Activated CD4-positive, alpha-beta T cell treated with anti-CD3 and anti-CD28 coated beads for 48 hours (primary cell): ENCODE results near the gene SP140L.
"Not testable (repeated sequence)": the region's sequence is repeated elsewhere in the genome, so short reads cannot be mapped to it uniquely, and the experiment has no call there.

Experiments used
- DNase-seq: peaks from one replicate; pipeline ENCODE4 v3.0.0-alpha.2; 2020

Gene SP140L

DNA sequence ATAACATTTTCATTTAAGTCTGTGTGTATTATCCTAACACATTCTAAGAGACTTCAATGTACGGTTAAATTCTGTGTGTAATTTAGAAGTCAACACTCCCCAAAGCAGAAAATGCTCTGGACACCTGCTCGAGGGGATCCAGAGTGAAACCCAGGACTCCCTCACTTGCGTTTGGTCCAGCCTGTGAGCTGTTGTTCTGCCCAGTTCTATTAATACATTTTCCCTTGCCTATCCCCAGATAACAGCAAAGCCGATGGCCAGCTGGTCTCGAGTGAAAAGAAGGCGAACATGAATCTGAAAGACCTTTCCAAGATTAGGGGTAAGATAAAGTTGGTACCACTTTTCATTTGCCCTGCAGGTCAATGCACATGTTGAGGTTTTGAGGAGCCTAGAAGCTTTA lies 58.0 kb downstream of the SP140L start:
- no peak for DNase-seq

DNA sequence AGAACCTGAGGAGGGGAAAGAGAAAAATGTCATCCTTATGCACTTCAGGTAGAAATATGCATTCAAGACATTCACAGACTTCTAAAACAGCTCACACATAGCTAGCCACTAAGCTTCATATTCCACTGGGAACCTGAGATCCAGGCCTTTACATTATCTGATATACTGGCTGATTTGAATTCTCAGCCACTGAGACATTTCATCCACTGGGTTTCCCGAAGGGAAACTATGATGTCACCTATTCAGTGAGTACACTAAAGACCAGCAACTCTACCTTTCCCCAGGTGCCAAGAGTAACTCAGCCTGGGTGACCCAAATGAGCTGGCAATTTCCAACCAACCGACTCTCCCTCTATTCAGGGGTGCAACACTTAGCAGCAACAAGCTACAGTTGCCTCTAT lies 67.3 kb downstream of the SP140L start:
- DNase-seq = no peak

DNA sequence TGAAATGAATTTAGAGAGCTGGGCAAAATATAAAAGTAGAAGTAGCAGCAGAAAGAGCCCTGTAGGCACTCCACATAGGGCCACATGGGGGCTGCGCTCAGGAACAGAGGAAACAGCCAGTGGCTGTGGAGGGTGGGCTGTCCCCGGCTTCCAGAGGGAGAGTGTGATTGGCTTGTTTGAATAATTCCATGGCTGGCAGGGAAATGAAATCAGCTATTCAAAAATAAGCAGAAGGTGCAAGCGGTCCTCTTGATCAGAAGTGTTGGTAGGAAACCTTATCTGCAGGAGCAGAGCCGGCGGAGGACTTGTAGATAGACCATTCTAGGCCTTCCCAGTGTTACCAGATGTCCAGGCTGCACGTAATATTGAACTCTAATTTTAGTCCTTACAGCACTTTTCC lies 71.7 kb downstream of the SP140L start:
- not testable (repeated sequence) for DNase-seq

DNA sequence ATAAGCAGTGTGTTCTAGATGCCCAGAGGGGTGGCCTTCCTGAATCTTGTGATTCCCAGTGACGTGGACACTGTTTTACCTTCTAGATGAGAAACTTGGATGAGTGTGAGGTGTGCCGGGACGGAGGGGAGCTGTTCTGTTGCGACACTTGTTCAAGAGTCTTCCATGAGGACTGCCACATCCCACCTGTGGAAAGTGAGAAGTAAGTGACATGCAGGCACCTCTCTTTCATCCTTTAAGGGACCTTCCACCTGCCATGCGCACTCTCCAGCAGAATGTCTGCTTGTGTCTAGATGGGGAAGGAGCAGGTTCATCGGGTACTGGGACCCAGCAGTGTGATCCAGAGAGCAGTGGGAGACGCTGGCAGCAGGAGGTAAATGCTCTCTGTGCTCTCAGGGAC lies 73.0 kb downstream of the SP140L start:
- DNase-seq = no peak

DNA sequence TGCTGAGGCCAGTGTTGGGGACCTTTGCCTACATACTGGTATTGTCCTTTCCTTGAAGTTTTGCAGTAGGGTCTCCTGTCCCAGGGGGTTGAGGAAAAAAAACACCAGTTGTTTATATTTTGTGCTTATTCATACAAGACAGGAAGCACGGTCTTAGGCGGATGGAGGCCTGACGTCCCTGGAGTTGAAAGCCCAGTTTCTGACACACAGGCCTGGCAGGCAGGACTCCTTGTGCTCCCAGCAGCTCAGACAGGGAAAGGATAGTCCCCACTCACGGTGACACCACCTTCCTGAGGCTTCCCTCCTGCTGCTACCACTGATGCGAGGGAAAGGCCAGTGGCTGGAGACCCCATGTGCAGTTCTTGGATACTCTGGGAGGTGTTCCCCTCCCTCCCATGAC lies 73.5 kb downstream of the SP140L start:
- DNase-seq = no peak

DNA sequence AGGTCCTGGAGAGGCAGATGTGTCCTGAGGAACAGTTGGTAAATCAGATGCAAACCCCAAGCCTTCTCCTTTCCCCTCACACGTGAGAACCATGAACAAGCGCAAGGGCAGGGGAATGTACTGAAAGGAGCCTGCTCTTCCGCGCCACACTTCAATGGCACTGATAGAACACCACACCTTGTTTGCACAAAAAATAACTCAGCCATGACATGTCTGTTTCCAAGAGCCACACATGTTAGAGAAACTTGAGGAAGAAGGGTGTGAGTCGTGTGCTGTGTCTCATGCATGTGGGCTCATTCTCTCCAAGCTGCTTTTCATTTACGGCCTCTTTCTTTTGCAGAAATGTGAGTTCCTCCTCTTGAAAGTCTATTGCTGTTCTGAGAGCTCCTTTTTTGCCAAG lies 74.0 kb downstream of the SP140L start:
- not testable (repeated sequence) for DNase-seq

DNA sequence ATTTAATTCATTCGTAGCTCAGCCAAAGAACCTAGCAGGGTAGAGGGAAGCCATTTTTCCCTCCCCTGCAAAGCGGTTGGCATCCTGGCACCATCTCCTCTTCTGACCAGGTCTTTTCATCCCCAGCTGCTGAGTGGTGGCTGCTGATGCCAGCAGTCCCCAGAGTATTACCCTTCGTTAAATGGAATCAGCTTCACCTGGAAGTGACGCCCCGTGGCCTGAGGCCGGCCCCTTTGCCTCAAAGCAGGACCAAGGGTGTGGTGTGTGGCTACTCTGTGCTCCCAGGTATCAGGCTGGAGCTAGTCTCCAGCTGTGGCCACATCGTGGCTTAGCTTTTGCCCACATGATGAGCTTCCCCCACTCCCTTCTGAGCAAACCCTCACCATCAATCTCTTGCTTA lies 76.8 kb downstream of the SP140L start:
- DNase-seq = no peak

DNA sequence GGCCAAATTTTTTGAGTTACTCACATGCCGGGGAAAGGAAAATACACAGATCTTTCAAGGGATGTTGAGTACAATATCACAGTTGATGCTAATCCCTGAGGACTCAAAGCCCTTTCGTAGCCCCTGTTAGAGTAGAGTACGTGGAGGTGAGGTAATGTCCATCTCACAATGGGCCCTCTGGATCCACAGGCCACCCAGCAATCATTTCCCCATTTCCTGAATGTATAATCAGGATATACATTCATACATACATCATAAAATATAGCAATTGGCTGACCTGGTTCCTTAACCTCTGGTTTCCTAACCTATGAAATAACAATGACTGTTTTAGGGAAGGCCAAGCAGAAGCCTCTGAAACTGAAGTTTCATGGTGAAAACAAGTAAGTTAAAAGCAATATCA lies 78.8 kb downstream of the SP140L start:
- no peak for DNase-seq

DNA sequence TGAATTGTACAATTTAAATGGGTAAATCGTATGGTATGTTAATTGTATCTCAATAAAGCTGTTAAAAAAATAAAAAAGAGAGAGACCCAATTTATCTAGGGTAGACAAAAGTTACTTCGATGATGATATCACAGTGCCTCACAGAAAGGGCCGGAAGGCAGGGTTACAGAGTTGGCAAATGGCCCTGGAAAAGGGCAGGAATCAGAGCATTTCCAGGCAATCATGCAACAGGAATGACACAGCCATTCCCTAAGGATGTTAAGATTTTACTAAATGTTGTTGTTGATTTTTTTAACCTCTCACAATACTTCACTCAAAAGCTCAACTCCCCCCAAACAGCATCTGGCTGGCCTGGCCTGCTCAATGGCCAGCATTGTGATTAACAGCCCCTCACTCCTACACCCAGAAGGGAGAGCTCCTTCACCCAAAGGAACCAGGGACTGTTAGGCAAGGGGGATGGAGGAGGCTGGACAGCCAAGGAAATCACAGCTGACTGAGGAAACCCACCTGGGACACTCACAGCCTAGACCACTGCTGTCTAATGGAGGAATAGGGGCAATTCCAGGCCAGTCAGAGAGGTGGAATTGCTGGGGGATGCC lies 81.3 kb downstream of the SP140L start:
- DNase-seq = no peak

DNA sequence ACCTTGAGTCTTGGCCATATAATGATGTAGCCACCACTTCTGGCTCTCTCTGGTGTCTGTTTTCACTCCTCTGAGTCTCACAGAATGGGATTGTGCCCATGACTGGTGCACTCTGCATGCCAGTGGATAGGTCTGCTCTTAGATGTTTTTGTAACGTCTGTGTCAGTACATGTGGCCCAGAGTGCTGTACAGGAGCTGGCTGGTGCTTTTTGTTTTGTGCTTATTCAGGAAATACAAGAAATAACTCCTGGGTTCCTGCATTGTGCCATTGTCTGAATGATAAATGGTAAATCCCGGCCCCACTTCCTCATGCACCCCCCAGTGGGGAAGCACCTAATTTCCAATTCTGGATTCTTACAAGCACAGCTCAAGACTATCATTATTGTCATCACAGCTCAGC lies 82.3 kb downstream of the SP140L start:
- DNase-seq = not testable (repeated sequence)

DNA sequence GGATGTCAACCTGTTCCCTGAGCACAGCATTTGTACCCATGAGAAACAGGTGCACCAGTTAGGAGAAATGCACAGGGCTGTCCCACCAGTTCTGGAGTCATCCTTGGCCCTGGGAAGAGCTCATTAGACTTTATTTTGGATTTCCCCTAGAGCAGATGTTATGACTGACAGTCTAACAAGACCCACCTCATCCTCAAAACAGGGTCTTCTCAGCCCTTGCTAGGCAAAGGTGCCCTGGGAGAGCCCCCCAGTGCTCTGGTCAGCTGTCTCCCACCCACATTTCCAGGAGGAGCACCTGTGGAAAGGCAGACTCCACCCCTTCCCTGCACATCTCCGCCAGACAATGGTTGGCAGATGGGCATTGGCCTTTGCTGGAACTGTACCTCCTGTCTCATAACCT lies 83.3 kb downstream of the SP140L start:
- DNase-seq = no peak

DNA sequence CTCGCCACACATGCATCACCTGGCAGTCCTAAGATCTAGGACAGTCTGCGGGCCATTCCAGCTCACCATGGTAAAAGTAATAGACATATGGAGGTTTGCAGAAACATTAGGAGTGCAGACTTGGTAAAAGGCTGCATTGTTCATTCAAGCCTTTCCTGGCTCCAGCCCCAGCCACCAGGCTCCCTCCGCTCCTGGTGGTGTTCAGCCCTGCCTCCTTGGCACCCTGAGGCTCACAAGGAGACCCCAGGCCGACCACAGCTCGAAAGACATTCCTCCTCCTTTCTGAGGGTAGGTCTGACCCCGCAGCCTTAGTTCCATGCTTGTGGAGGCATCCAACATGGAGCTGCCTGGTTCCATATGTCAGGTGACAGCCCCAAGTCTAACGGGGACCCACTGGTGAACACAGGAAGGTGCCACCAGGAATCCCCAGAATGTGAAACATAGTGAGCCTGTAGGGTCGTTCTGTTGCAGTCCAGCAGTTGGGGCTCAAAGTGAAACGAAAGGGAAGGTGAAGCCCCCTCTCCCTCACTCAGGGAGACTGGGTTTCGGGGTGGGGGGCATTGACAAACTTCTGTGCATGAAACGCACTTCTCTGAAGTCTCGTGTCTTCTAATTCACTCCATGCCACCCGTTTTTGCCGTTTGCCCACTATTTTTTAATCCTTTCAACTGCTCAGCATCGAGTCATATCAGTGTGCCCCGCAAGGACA lies 84.0 kb downstream of the SP140L start:
- DNase-seq = no peak

DNA sequence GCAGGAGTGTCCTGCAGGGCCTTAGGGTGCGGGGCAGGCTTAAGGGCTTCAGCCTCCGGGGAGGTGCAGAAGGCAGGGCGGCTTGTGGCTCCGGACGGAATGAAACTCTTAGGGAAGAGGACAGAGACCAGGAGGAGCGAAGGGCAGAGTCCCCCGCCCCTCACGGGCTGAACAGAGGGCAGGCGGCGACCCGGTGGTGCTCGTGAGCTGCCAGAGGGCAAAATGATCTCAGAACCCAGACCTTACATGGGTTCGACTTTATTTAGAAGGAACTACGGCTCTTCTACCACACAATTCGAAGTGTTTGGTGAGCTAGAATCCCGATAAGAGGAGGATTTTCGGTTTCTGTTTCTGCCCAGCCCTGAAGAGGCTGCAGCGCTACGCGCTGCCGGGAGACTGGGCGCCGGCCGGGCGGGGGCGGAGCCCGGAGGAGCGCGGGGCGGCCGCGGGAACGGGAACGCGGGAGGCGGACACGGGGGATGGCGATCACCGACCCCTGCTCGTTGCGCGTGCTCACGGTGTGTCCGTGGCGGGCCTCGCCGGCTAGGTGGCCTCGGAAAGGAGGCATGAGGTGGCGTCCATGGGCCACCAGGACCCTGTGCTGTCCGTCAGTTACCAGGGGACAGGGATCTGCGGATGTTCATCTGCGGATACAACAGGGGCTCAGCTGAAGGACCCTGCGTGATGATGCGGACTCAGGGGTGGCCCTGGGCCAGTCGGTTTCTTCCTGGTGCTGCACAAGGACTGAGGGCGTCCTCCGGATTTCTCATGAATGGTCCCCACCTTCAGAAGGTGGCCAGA lies 84.8 kb downstream of the SP140L start:
- peak; percentile 73 for DNase-seq

DNA sequence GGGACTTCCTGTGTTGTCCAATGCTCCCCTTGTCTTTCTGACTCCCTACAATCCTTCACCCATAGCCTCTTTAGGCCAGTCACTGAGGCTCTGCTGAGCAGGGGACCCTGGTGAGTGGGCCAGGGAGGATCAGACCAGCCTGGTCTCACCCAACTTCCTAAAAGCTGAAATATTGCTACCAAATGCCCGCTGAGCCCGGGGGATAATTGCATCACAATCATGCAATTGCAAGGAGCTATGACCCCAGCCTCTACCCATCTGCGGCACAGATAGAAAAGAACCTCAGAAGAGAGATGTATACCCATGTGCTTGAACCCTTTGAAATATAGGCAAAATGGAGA lies 85.3 kb downstream of the SP140L start:
- DNase-seq = no peak

DNA sequence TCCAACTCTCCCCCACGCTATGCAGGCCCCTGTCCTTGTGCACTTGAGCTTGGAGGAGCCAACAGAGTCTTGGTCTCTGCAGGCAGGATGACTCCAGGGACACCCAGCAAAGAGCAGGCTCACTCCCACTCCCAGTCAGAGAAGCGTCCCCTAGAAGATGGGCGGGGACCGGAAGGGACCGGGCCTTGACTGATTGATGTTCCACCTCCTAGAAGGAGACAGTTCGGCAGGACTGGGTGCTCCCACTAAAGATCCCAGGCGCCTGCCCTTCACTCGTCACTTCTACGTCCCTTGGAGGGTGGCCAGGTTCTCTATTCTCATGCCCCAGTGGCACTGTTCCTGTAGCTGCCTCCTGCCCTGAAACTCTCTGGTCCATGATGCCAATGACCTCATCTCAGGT lies 85.9 kb downstream of the SP140L start:
- DNase-seq = no peak

DNA sequence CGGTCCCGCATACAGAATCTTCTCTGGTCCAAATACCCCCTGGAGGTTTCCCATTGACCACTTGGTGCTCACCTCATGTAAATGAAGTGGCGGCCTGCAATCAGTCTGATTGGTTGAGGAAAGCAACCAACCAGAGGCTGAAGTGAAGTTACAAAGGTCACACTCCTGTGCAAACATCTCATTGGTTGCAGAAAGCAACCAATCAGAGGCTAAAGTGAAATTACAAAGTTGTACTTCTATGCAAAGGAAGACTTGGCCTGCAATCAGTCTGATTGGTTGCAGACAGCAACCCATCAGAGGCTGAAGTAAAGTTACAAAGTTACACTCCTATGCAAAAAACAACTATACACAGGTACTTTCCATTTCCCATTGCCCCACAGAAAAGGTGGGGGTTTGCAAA lies 86.5 kb downstream of the SP140L start:
- DNase-seq = no peak

DNA sequence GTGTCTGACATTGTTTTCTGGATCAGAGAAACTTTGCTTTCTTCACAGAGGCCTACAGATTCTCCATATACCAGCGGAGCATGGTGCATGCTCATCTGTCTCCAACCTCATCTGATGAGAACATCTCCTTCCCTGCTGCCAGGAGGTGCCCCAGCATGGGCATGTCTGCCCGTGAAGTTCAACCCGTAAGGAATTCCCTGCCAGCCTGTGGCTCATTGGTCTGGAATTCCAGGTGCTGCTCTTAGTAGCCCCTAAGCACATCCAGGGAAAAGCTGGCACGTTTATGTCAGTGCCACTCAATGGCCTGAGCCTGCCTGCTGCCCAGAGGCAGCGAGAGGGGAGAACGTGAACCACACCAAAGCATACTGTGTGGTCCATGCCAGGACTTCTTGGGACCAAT lies 87.3 kb downstream of the SP140L start:
- DNase-seq = no peak

DNA sequence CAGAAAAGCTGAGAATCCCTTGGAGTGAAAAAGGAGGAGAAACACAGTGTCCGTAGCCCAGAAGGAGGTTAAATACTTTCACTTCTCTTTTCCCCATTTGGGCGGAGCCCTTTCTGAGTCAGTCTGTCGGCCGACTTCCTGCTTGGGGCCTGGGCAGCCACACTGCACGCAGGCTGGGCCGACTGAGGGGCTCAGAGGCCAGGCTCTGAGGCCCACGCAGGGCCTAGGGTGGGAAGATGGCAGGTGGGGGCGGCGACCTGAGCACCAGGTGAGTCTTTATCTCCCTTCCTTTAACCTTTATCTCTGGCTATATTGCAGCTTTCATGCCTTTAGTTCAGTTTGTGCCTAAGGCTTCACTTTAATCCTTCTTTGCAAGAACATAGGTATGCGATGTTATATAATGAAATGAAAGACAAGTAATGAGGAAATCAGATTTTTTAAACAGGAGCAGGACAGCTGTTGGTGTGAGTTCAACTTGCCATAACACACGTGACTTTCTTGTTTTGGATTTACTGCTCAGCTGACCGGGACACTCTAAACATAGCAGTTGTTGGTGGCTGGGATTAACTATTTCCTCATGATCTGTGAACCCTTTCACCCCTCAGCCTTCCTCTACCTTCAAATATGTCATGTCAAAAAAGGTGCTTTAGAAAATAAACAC lies 89.2 kb downstream of the SP140L start, which contains the start of gene SP100:
SP100 (plus strand) TSS at position 141 of the 661 bp plus-strand sequence; CDS start at position 237, 96 bp downstream.
- DNase-seq = peak; percentile 81

DNA sequence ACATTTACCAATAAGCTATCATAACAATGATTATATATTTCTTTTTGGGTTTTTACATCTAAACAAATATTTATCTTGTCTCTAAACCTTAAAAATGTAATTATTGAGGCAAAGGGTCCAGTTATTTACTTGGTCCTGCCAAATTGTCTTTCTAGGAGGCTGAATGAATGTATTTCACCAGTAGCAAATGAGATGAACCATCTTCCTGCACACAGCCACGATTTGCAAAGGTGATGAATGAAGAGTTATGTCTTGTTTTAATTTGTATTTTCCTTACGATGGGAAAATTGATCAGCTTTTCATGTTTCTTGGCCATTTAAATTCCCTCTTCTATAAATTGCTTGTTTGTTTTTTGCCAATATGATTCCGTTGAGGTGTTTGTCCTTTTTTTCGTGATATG lies 90.4 kb downstream of the SP140L start:
- no peak for DNase-seq

DNA sequence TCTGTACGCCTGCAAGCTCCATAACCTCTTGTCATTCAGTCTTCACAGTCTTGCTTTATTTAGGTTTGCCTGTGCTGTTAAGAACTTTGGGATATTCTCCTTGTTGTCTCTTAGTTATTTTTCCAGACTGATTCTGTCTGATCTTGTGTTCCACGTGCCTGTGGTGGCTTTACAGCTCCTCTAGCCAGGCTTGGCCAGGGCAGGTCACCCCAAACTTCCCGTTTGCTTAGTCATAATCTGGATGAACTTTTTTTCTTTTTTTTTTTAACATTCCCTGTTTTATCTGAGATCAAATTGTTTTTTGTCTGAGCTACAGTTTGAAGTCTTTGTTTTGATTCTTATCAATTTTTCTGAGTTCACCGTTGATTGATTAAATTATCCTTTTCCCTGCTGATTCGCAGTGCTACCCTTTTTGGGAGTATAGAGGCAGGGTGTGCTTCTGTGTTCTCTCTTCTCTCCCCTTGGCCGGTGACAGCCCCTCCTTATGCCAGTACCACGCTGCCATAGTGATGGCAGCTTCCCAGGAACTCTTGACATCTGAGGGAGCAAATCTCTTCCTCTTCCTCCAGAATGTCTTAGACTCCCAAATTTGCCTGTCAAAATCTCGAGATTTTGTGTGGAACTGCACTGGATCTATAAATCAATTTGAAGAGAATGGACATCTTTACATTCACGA lies 91.5 kb downstream of the SP140L start:
- DNase-seq = no peak

DNA sequence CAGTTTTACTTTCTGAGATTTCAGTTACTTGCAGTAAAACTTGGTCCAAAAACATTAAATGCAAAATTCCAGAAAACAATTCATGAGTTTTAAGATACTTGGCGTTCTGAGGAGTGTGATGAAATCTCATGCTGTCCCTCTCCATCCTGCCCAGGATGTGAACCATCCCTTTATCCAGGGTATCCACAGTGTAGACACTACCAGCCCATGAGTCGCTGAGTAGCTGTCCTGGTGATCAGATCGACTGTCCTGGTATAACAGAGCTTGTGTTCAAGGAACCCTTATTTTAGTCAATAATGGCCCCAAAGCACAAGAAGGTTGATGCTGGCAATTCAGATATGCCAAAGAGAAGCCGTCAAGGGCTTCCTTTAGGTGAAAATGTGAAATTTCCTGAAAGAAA lies 92.2 kb downstream of the SP140L start:
- DNase-seq = no peak

DNA sequence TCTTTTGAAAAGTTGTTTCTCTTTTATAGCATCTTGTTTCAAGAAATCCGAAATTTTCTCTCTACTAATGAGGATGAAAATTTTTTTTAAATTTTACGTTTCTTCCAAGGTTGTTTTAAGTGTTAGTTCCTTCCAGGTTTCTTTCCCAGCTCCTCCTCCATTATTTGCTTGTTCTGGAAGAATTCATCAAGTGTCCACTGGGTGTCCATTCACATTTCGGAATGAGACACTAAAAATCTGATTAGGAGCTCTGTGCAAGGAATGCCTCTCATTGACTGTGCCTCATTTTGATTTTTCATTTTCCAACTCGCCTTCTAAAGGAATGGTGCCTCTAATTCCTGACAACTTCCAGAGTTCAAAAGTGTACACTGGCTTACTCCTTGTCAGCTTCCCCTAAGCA lies 95.2 kb downstream of the SP140L start:
- no peak for DNase-seq

DNA sequence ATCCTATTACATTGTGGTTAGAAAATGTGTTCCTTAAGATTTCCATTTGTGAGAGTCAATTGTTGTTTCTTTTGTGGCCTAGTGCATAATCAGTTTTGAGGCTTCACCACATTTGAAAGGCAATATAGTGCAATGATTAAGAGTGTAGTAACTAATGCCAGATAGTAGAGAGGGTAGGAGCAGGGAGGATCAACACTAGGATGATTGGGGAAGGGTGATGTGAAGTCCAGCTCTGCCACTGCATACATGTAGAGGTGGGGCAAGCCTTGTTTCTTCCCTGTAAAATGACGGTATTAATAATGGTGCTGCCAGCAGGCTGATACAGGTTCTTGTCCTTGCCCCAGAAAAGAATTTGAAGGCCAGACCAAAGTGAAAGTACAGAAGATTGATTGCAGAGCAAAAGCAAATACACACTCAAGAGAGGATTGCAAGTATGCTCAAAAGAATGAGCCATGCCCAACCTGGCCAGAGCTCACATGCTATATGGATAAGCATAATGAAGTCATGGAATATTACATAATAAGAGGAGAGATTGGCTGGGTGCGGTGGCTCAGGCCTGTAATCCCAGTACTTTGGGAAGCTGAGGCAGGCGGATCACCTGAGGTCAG lies 97.0 kb downstream of the SP140L start:
- no peak for DNase-seq
